Measurements from ENCODE around the gene SPNS1. TPM values are rescaled to one million over a fixed set of nuclear protein-coding genes. Genes with fewer than 3 reads are reported as not detected.

Gene SPNS1
- total and polyA plus RNA-seq, 5 experiments from 2014 or later: 12.7 to 45.0 (median 29.7) TPM

DNA sequence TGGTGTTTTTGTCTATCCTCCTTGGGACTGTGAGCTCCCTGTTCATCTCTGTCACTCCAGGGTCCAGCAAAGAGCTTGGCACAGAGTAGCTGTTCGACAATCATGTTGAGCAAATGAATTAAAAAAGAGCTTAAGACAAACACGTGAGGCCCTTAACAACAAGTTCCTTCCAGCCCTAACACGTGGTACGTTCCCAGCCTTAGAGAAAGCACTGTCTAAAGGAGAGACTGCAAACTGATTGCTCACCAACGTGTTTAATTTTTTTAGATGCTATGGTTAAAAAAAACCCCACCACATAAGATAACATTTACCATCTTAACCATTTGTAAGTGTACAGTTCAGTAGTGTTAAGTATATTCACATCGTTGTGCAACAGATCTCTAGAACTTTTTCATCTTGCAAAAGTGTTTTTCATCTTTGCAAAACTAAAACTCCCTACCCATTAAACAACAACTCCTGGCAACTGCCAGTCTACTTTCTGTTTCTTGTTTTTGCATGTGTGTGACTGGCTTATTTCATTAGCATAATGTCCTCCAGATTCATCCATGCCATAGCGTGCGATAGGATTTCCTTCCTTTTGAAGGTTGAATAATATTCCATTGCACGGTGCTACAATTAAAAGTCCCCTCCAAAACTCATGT, 38.5 kb downstream of the SPNS1 start:
- no peaks in the 10 kb centered on the region for H3K27me3 Mint-ChIP-seq
- peaks cover 0 to under 1% (median 0%) of the 10 kb centered on the region in 9 donors for H3K9me3 Mint-ChIP-seq
- peaks cover 28 to 69% (median 61%) of the 10 kb centered on the region in 4 donors for H3K4me1 Mint-ChIP-seq
- DNase-seq (peak in 7 of 10 donors; percentile 39 to 87 (median 70)), ATAC-seq (peak; percentile 71 to 86)
- POLR2A ChIA-PET: interaction anchor here (0.5 to 23.0 kb wide), 10 partner anchors 10 to 949 kb away, joined by 3 to 494 read pairs (median 6); partner anchors contain the start of genes LAT, SPNS1 and TMEM219
- H3K36me3 Mint-ChIP-seq: no peaks in the 10 kb centered on the region
- H3K27ac Mint-ChIP-seq: peak overlapping the region; percentile 95 to 99 (median 96)
- peak overlapping the region in 9 of 10 donors; percentile 54 to 80 (median 74) for H3K4me3 Mint-ChIP-seq

DNA sequence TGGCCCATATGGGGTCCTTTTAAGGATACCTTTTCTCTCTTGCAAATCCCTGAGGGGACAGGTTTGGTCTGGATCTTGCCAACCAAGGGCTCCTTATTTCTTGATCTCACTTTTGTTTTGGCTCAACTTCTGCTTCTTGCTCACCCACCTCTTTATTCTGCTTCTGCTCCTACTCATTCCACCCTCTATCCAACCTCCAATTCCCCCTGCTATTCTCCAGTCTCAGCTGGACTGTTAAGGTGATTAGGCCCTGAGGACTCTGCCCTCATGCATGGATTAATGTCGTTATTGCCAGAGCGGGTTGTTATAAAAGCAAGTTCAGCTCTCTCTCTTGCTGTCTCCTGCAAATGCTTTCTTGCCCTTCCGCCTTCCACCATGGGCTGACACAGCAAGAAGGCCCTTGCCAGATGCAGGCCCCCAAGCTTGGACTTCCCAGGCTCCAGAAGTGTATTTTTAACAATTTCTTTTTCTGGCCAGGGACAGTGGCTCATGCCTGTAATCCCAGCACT, 40.0 kb downstream of the SPNS1 start:
- DNase-seq (no peak), ATAC-seq (no peak)
- H3K4me3 Mint-ChIP-seq: peak overlapping the region in 5 of 10 donors; percentile 20 to 62 (median 37)

DNA sequence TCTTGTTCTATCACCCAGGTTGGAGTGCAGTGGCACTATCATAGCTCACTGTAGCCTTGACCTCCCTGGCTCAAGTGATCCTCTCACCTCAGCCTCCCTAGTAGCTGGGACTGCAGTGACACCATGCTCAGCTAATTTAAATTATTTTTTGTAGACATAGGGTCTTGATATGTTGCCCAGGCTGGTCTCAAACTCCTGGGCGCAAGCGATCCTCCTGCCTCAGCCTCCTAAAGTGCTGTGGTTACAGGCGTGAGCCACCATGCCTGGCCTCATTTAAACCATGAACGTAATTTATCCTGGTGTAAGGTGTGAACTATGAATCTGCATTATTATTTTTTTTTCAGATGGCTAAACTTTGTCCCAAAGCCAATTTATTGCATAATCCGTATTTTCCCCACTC, 47.6 kb downstream of the SPNS1 start:
- peak overlapping the region; percentile 60 to 94 (median 78) for H3K27ac Mint-ChIP-seq
- no peak for DNase-seq
- POLR2A ChIA-PET: interaction anchor here (0.7 to 6.7 kb wide), 11 partner anchors 8 to 827 kb away, joined by 3 to 110 read pairs (median 7); partner anchors contain the start of gene LAT

More for the DNA sequence above, 40.0 kb downstream of the SPNS1 start:
- H3K9me3 Mint-ChIP-seq: no peaks in the 10 kb centered on the region
- POLR2A ChIA-PET: interaction anchor here (0.8 to 23.0 kb wide), 9 partner anchors 9 to 135 kb away, joined by 3 to 494 read pairs (median 6); partner anchors contain the start of genes LAT and SPNS1
- H3K27me3 Mint-ChIP-seq: no peaks in the 10 kb centered on the region
- peak overlapping the region; percentile 22 to 99 (median 92) for H3K27ac Mint-ChIP-seq
- H3K4me1 Mint-ChIP-seq: peaks cover 20 to 55% (median 47%) of the 10 kb centered on the region in 4 donors
- no peaks in the 10 kb centered on the region for H3K36me3 Mint-ChIP-seq

DNA sequence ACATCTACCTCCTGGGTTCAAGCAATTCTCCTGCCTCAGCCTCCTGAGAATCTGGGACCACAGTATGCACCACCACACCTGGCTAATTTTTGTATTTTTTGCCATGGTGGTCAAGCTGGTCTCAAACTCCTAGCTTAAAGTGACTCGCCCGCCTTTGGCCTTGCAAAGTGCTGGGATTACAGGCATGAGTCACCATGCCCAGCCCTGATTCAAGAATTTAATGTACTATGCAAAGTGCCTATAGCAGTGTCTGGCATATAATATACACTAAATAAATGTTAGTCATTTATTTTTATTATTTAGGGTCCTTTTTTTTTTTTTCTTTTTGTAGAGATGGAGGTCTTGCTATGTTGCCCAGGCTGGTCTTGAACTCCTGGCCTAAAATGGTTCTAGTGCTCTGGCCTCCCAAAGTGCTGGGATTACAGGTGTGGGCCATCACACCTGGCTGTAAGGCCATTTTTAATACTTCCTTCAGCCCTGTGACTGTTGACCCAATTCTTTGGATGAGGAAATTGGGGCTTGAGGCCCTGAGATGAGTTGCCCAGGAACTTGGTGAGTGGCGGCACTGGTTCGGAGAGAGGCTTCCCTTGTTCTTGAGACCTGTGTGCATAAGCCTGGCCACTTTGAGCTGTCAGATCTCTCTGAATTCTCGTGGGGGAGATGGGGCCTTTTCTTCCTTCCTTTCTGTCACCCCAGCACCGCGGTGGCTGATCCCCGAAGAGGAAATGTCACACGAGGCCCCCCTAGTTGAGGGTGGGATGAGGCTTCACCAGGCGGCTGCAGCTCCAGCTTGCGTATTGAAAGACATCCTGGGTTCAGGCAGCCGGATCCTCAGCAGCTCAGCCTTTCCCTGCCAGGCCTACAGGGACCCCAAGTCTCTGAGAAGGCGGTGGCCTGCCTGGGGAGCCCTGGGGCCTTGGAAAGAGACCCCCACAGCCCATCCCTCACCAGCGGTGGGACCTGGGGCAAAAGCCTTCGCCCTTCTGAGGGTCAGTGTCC, 49.0 kb downstream of the SPNS1 start:
- H3K4me3 Mint-ChIP-seq: peak overlapping the region; percentile 31 to 86 (median 70)
- ATAC-seq: peak; percentile 52 to 68
- H3K36me3 Mint-ChIP-seq: no peaks in the 10 kb centered on the region
- no peaks in the 10 kb centered on the region for H3K27me3 Mint-ChIP-seq
- peak in 5 of 10 donors; percentile 18 to 61 (median 50) for DNase-seq
- no peaks in the 10 kb centered on the region for H3K9me3 Mint-ChIP-seq
- peaks cover 26 to 70% (median 56%) of the 10 kb centered on the region in 4 donors for H3K4me1 Mint-ChIP-seq
- POLR2A ChIA-PET: interaction anchor here (0.5 to 6.7 kb wide), 14 partner anchors 8 to 150 kb away, joined by 3 to 110 read pairs (median 5); partner anchors contain the start of genes LAT and RABEP2
- H3K27ac Mint-ChIP-seq: peak overlapping the region; percentile 90 to 98 (median 94)

More for the DNA sequence above, 47.6 kb downstream of the SPNS1 start:
- Mint-ChIP-seq H3K9me3 (no peaks in the 10 kb centered on the region), H3K4me1 (peaks cover 23 to 60% (median 49%) of the 10 kb centered on the region in 4 donors), H3K36me3 (no peaks in the 10 kb centered on the region), H3K27me3 (no peaks in the 10 kb centered on the region), H3K4me3 (peak overlapping the region in 6 of 10 donors; percentile 16 to 78 (median 72))
- ATAC-seq: no peak

DNA sequence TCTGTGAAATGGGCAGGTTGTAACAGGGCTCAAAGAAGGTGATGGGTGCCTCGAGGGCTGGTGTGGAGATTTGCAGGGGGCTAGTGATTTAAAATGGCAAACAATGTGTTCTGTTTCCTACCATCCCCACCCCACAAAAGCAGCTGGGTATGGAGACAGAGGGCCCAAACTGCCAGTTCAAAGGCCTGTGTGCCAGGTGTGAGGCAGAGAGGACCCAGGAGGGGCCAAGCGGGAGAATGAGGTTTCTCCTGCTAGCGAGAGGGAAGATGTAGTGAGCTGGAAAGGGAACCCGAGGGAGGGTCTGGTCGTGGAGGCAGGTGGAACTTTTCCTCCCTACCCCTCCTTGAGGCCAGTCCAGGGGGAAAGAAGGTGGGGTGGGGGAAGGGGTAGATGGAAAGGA, 49.7 kb downstream of the SPNS1 start:
- peak overlapping the region; percentile 90 to 98 (median 94) for H3K27ac Mint-ChIP-seq
- no peaks in the 10 kb centered on the region for H3K36me3 Mint-ChIP-seq
- H3K9me3 Mint-ChIP-seq: no peaks in the 10 kb centered on the region
- H3K4me1 Mint-ChIP-seq: peaks cover 27 to 77% (median 63%) of the 10 kb centered on the region in 4 donors
- POLR2A ChIA-PET: interaction anchor here (0.5 to 6.7 kb wide), 13 partner anchors 9 to 99 kb away, joined by 3 to 110 read pairs (median 6); partner anchors contain the start of genes LAT and RABEP2
- DNase-seq (no peak), ATAC-seq (no peak)
- no peaks in the 10 kb centered on the region for H3K27me3 Mint-ChIP-seq
- H3K4me3 Mint-ChIP-seq: peak overlapping the region; percentile 41 to 86 (median 70)

DNA sequence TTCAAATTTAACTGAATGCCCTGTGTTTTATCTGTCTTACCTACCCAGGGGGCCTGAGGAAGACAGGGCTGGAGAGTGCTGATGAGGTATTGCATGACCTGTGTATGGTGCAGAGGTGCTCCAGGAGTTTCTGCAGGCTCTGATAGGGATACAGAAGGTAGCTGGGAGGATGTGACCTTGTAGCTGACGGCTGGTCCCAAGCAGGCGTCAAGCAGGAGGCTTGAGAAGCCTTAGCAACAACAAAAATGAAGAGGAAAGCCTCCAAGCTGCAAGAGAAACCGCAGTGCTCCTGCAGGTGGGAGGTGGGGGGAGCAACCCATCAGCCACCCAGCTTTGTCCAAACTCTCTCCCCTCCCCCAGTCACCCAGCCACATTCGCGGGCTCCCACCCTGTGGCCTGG, 50.6 kb downstream of the SPNS1 start:
- DNase-seq: peak in 4 of 10 donors; percentile 23 to 64 (median 46)
- H3K9me3 Mint-ChIP-seq: no peaks in the 10 kb centered on the region

DNA sequence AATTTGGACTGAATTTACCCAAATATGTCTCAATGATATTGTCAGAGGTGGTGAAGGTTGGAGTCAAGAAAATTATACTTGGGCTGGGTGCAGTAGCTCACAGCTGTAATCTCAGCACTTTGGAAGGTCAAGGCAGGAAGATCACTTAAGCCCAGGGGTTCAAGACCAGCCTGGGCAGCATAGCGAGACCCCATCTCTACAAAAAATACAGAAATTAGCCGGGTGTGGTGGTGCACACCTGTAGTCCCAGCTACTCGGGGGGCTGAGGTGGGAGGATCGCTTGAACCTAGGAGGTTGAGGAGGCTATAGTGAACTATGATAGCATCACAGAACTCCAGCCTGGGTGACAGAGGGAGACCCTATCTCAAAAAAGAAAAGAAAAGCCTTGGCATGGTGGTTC, 51.2 kb downstream of the SPNS1 start:
- Mint-ChIP-seq H3K4me3 (peak overlapping the region in 8 of 10 donors; percentile 56 to 79 (median 72)), H3K9me3 (no peaks in the 10 kb centered on the region), H3K27ac (peak overlapping the region; percentile 80 to 98 (median 94)), H3K4me1 (peaks cover 32 to 78% (median 67%) of the 10 kb centered on the region in 4 donors), H3K36me3 (no peaks in the 10 kb centered on the region), H3K27me3 (no peaks in the 10 kb centered on the region)
- ATAC-seq (no peak), DNase-seq (no peak)
- POLR2A ChIA-PET: interaction anchor here (0.6 to 6.7 kb wide), 7 partner anchors 10 to 498 kb away, joined by 3 to 110 read pairs (median 6); partner anchors contain the start of genes ATXN2L and LAT

More for the DNA sequence above, 50.6 kb downstream of the SPNS1 start:
- no peaks in the 10 kb centered on the region for H3K36me3 Mint-ChIP-seq
- POLR2A ChIA-PET: interaction anchor here (0.6 to 6.7 kb wide), 8 partner anchors 10 to 203 kb away, joined by 3 to 110 read pairs (median 6); partner anchors contain the start of genes ATXN2L and LAT
- H3K4me1 Mint-ChIP-seq: peaks cover 29 to 81% (median 66%) of the 10 kb centered on the region in 4 donors
- H3K27ac Mint-ChIP-seq: peak overlapping the region; percentile 88 to 98 (median 94)
- peak; percentile 34 to 37 for ATAC-seq
- no peaks in the 10 kb centered on the region for H3K27me3 Mint-ChIP-seq
- peak overlapping the region in 9 of 10 donors; percentile 40 to 79 (median 73) for H3K4me3 Mint-ChIP-seq

DNA sequence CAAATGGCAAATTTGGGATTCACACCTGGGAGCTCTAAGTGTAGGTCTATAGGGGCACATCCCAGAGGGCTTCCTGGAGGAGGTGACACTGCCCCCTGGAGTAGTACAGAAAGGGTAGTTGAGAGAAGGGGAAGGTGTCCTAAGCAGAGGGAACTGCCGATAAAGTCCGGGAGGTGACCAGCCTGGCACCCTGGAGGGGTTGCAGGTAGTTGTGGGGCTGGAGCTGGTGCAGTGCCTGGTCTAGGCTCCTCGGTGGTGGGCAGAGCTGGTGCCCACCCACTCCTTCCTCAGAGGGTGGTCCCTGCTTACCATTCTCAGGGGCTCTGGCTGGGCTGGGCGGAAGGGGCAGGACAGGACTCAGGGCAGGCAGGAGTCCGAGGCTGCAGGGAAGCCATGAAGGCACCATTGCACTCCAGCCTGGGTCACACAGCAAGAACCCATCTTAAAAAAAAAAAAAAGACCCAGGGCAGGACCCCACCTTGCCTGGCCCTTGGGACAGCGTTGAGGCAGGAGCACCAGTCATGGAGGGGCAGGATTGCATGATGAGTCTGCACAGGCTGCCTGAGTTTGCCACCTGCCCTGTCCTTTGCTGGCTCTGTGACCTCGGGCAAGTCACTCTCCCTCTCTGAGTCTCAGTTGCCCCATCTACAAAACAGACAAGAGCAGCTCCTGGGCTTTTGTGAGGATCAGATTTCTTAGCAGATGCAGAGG, 54.0 kb downstream of the SPNS1 start:
- peak overlapping the region in 7 of 10 donors; percentile 6 to 70 (median 44) for H3K4me3 Mint-ChIP-seq
- H3K27me3 Mint-ChIP-seq: no peaks in the 10 kb centered on the region
- no peaks in the 10 kb centered on the region for H3K36me3 Mint-ChIP-seq
- POLR2A ChIA-PET: interaction anchor here (1.0 to 3.4 kb wide), 7 partner anchors 14 to 55 kb away, joined by 3 to 13 read pairs (median 6); partner anchors contain the start of genes LAT and SPNS1
- H3K4me1 Mint-ChIP-seq: peaks cover 28 to 51% (median 45%) of the 10 kb centered on the region in 4 donors
- ATAC-seq: no peak
- H3K27ac Mint-ChIP-seq: peak overlapping the region; percentile 41 to 95 (median 78)
- DNase-seq: no peak
- H3K9me3 Mint-ChIP-seq: no peaks in the 10 kb centered on the region

DNA sequence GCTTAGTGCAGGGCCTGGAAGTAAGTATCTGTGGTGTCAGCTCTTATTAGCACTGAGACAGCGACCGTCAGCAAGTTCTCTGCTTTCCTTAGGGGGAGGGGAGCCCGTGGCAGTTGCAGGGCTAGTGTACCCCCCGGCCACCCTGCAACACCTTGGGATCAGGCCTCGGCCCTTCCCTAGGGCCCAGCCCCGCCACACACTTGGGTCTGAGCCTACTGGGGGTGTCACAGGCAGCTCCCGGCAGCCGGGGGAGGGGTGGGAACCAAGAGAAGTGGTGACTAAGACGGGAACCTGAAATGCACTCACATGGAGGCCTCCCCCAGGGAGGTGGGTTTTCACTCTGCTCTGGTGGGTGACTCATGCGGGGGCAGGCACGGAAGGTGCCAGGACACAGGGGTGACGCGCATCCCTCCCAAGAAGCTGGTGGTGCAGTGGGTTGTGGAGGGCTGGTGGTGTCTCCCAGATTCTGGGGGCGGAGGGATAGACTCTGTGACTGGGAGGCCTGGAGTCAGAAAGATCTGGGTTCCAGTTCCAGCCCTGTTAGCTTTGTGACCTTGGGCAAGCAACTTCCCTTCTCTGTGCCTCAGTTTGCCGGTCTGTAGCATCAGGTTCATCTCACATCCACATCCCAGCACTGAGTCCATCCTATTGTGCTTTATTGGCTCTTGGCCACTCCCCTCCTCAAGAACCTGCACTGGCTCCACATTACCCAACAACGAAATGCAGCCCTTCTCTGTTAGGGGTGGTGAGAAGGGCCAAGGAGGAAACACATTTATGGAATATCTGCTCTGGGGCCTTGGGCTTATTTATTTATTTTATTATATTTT, 54.8 kb downstream of the SPNS1 start:
- peaks cover 21 to 44% (median 38%) of the 10 kb centered on the region in 4 donors for H3K4me1 Mint-ChIP-seq
- POLR2A ChIA-PET: interaction anchor here (0.8 to 3.4 kb wide), 9 partner anchors 8 to 56 kb away, joined by 3 to 13 read pairs (median 6); partner anchors contain the start of genes LAT and SPNS1
- H3K36me3 Mint-ChIP-seq: no peaks in the 10 kb centered on the region
- H3K27ac Mint-ChIP-seq: peak overlapping the region; percentile 45 to 95 (median 79)
- peak; percentile 79 to 90 for ATAC-seq
- no peaks in the 10 kb centered on the region for H3K27me3 Mint-ChIP-seq
- H3K9me3 Mint-ChIP-seq: no peaks in the 10 kb centered on the region
- peak; percentile 22 to 80 (median 36) for DNase-seq
- peak overlapping the region in 7 of 10 donors; percentile 6 to 47 (median 34) for H3K4me3 Mint-ChIP-seq

DNA sequence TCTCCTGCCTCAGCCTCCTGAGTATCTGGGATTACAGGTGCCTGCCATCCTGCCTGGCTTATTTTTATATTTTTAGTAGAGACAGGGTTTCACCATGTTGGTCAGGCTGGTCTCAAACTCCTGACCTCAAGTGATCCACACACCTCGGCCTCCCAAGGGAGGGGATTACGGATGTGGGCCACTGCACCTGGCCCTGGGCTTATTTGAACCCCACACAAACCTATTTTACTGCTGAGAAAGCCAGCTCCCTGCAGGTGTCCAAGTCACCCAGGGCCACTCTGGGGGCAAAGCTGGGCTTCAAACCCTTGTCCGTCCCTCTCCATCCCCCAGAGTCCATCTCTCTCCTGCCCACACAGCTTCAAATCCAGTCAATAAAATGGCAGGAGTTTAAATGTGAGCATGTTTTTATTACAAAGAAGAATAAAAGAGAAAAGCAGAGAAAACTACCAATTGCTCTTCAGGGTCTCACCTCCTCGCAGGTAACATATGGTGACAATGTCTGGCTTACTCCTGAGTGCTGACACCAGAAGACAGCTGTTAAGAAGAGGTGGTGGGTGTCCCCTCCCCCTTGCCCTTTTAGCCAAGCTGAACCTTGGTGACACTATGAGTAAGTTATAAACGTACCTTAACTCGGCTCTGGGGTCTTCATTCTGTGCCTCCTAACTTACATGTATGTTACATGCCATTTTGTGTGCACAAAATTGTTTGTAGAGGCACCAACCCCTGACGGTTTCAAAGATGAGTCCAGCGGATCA, 55.7 kb downstream of the SPNS1 start:
- peak in 1 of 10 donors; percentile 26 for DNase-seq
- ATAC-seq: no peak

More for the DNA sequence above, 55.7 kb downstream of the SPNS1 start:
- Mint-ChIP-seq H3K27me3 (no peaks in the 10 kb centered on the region), H3K4me3 (peak overlapping the region in 1 of 10 donors; percentile 22), H3K27ac (peak overlapping the region in 9 of 10 donors; percentile 31 to 90 (median 71)), H3K9me3 (no peaks in the 10 kb centered on the region), H3K36me3 (no peaks in the 10 kb centered on the region), H3K4me1 (peaks cover 16 to 35% (median 29%) of the 10 kb centered on the region in 4 donors)
- POLR2A ChIA-PET: interaction anchor here (0.8 to 3.4 kb wide), 7 partner anchors 9 to 57 kb away, joined by 3 to 13 read pairs (median 6); partner anchors contain the start of genes LAT and SPNS1
